GM18870 (cell line): ENCODE results near the gene CCL18.
"Not testable (repeated sequence)": the region's sequence is repeated elsewhere in the genome, so short reads cannot be mapped to it uniquely, and the experiment has no call there.

ENCODE experiments used
- ATAC-seq: cut with Tn5 transposase; IDR thresholded peaks from one replicate; pipeline ENCODE4 v1.9.1; 2021; ENCODE audit warnings: moderate library complexity; ENCODE audit not compliant: unreplicated experiment

The CCL18 gene

DNA sequence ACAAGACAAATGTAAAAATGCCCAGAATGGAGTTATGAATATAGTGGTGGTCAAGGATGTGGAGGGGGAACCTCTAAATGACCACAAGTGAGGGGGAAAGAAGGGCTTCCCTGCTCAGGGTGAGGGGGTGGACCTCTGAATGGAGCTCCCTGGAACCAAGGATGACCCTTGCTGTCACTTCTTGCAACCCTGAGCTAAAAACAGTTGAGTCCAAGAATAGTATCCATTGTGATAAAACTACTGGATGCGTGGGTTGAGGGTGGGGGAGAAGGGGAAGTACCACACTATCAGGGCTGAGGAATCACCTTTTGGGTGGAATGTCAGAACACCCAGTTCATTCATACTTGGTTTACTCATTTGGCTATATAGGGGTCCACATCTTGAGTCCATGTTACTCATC lies 34.9 kb downstream of the CCL18 start:
- ATAC-seq = not testable (repeated sequence)

DNA sequence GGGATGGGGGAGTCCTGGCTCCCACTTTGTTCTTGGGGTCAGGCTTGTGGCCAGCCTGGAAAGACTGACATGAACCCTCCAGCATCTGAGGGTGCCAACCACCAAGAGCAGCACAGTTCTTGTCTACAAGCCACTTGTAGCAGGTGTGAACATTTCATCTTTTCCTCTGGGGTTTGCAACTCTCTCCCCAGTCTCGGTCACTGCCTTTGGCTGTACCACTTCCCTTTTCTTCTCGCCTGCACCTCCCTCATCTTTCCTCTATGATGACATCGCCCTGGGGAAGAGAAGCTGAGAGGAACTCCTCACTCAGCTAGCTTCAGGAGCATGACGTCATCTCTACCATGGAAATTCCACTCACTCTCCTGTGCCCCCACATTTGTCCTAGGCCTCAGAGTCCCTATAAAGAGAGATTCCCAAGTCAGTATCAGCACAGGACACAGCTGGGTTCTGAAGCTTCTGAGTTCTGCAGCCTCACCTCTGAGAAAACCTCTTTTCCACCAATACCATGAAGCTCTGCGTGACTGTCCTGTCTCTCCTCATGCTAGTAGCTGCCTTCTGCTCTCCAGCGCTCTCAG lies 39.4 kb downstream of the CCL18 start, which contains the start of gene CCL4:
Gene CCL4, plus strand, starts transcription at position 427 of the 575 bp plus-strand sequence. Its CDS starts 79 bp downstream, at position 506.
- ATAC-seq = peak; percentile 69

DNA sequence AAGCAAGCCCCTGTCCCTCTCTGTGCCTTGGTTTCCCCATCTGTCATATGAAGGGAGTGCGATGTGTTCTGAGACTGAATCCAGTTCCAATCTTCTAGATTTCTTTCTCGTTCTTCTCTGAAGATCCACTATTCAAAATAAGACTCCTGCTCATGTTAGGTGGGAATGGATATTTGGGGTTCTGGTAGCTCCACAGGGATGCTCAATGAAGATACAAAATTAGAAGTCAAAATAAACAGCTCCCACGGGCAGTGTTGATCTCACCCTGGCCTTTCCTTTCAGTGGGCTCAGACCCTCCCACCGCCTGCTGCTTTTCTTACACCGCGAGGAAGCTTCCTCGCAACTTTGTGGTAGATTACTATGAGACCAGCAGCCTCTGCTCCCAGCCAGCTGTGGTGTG lies 40.2 kb downstream of the CCL18 start:
- not testable (repeated sequence) for ATAC-seq

DNA sequence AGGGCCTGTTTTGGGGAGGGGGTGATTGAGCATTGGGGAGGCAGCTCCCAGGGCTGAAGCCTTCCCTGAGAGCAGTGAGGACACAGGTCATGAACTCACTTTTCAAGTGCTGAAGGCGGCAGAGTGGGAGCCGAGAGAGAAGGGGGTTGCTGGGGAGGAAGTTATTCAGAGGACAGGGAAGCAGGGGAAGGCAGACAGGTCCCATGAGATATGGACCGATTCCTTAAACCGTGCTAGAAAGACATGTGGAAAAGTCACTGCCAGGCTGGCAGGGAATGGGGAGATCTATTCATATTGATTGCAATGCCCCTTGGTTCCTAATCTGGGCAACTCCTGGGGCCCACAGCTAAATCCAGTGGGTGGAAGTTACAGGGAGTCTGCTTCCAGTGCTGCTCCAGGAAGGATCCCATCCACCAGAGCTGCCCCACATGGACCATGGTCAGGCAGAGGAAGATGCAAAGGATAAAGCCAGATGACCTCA lies 40.7 kb downstream of the CCL18 start:
- ATAC-seq = no peak

DNA sequence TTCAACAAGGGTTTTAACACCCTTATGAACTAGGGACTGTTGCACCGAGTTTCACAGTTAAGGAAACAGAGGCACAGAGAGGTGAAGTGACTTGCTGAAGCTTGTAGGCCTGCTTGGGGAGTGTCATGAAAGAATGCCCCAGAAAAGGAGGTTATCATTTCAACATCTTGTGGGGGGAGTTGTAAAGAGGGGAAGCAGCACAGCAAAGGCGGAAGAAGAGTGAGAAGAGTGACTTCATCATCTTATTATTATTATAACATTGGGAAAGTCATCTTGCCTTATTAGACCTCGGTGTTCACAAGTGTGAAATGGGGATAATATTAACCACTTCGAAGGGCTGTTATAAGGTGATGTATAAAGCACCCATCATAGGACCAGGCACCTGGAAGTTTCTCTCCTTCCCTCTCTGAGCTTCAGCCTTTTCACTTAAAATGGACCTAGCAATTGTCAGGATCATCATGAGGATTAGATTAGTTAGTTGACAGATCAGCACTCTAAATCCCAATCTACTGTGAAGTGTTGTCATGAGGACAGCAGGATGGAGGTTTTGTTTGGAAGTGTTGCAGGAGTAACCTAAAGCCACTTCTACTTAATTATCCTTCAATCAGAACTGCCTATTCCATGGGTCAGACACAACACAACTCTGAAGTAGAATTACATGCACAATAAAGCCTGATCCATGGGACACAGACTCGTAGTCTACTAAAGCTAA lies 41.9 kb downstream of the CCL18 start:
- no peak for ATAC-seq

DNA sequence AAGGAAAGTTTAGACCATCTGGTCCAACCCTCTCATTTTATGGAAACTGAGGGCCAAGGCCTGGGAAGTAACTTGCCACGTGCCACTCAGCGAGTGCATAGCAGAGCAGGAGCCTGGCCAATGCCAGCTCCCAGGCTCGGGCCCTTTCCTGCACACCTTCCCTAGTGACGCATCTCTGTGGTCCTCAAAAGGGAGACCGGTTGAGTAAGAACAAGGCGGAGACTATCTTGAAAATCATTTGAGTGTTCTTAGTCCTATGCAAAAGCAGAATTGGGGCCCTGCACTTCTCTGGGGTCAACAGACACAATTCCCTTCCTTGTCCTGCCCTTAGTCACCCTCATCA lies 42.4 kb downstream of the CCL18 start:
- ATAC-seq = no peak

DNA sequence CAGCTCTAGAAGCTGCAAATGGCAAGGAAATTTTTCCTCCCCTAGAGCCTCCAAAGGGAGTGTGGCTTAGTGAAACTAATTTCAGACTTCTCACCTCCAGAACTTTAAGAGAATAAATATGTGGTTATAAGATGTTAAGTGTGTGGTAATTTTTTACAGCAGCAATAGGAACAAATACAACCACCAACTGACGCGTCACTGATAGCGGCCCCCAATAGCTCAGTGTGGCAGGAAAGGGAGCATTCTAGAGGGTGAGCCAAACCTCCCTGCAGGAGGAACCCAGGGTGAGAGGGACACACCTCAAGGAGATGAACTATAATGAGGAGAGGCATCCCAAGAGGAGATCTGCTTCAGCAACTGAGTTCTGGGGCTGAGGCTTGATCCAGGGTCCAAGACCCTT lies 43.6 kb downstream of the CCL18 start:
- ATAC-seq = no peak

DNA sequence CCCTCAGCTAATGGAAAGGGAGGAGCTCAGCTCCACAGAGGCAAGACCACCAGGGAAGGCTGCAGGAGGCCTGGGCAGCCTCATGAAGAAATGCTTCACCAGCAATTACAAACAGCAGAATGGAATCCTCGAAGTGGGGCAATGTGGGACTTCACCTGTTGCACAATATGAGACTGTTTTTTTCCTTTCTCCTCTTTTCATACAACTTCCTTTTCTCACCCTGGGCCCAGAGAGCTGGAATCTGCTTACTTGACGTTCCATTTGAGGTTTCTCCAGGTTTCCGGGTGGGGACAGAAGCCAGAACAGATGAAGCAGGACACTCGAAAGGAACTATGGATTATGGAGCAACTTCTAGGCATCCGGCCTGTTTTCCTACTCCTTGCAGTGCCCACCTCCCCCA lies 44.2 kb downstream of the CCL18 start:
- ATAC-seq = not testable (repeated sequence)

DNA sequence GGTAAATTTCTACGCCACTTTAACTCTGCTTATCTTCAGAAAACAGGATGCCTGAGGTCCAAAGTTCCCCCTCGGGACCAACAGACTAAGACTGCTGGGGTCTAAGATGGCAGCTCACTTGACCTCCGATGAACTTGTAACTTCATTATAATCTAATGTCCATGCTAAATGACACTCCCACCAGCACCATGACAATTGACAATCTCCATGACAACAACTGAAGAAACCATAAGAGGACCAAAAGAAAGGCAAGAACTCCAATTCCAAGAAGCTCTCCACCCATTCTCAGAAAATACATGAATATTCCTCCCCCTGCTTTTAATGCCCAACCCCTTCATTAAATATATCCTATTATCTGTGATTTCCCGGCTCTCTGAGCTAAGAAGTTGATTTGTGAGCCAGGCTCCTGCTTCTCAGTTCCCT lies 47.0 kb downstream of the CCL18 start:
- no peak for ATAC-seq

DNA sequence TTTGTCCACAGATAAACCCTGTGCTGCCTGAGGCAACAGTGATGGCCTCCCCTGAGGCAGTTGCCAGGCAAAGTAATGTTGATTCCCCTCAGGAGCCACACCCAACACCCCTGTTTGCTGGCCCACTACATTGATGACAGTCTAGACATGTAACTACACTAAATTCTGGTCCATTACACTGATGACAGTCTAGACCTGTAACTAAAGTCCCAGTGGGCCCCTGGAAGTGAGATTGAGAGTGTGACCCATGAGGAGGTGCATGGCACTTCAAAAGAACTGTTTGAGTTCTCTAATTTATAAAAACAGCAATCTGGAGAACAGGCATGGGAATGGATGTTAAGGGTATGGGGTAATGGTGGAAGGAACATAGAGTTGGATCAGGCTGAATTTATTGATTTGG lies 48.5 kb downstream of the CCL18 start:
- no peak for ATAC-seq

DNA sequence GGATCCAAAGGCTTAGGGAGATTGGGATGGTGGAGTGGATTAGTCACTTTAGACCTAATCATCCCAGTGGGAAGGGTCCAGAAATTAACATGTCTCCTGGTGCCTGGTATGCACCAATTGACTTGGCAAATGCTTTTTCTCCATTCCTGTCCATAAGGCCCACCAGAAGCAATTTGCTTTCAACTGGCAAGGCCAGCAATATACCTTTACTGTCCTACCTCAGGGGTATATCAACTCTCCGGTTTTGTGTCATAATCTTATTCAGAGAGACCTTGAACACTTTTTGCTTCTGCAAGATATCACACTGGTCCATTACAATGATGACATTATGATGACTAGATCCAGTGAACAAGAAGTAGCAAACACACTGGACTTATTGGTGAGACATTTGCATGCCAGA lies 49.1 kb downstream of the CCL18 start:
- not testable (repeated sequence) for ATAC-seq

DNA sequence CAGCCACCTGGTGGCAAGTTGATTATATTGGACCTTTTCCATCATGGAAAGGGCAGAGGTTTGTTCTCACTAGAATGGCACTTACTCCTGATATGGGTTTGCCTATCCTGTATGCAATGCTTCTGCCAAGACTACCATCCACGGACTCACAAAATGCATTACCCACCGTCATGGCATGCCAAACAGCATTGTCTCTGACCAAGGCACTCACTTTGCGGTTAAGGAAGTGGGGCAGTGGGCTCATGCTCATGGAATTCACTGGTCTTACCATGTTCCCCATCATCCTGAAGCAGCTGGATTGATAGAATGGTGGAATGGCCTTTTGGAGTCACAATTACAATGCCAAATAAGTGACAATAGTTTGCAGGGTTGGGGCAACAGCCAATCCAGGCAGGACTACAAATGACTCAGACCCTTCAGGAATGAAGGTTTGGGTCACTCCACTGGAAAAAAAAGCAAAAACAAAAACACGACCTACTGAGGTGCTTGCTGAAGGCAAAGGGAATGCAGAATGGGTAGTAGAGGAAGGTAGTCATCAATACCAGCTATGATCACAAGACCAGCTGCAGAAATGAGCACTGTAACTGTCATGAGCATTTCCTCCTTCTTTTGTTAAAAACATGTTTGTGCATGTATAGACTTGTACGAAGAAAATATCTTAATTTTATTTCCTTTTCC lies 51.0 kb downstream of the CCL18 start:
- ATAC-seq = not testable (repeated sequence)

DNA sequence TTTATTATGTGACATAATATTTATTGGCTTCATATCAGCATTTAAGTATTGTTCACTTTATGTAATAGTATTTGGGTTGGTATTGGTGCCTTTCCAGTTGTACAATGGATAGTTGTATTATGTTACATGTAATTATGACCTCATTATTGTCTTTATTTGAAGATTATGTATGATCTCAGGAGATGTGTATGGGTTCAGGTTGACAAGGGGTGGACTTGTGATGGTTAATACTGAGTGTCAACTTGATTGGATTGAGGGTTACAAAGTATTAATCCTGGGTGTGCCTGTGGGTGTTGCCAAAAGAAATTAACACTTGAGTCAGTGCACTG lies 51.5 kb downstream of the CCL18 start:
- not testable (repeated sequence) for ATAC-seq

DNA sequence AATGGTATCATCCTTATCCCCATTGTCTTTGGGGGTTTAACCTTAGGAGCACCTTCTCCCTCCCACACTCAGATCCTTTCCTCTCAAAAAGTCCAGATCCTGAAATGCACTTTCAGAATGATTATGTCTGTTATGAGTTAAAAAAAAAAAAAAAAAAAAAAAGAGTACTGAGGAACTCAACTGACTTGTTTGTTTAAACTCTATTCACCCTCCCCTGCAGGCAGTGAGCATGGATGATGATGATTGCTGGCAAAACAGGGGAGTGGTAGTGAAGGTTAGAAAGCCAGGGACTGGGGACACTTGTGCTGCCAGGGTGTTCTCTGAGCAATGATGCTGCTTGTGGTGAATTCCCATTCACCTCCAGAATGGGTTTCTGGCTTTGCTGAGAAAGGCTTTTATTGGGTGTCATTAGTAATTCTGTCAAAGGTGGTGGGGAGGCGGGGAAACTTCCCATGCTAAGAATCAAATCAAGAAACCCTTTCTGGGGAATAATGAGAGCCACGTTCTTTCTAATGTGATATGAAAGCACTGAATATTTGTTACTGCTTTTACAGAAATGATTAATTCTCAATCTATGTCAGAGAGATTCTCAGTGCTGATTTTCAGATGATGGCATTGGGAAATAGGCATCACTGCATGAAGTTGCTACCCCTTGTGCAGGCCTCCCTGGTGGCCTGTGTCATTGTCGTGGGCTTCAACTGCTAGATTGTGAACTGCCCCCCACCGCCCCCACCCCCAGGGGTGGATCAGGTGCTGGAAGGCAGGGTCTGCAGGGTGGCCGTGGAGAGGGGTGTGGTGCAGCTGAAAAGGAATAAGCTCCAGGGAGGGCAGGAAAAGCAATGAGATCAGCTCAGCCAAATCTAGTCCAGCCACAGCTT lies 53.7 kb downstream of the CCL18 start:
- no peak for ATAC-seq

DNA sequence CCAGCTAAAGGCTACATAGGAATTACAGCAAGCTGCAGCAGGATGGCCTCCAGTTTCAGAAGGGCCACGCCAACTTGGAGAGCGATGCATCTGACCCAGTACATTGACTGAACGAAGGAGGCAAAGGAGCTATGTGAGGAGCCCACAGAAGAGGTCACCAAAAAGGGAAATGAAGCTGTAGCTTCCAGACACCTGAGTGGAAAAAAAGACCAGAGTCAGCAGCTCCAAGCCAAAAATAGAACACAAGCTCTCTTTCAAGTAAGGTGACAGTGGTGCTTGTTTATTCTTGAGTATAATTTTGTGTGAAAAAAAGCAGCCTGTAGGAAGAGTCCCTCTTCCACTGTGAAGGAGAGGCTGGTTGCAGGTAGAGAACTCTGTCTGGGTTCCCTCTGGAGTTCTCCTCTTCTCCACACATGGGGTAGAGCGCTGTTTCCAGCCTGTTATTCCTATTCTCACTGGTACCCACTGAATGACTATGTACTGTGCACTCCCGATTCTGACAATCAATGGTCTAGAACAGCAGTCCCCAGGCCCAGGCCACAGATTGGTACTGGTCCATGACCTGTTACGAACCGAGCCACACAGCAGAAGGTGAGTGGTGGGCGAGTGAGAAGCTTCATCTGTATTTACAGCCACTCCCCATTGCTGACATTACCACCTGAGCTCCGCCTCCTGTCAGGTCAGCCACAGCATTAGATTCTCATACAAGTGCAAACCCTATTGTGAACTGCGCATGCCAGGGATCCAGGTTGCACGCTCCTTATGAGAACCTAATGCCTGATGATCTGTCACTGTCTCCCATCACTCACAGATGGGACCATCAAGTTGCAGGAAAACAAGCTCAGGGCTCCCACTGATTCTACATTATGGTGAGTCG lies 54.6 kb downstream of the CCL18 start:
- no peak for ATAC-seq

DNA sequence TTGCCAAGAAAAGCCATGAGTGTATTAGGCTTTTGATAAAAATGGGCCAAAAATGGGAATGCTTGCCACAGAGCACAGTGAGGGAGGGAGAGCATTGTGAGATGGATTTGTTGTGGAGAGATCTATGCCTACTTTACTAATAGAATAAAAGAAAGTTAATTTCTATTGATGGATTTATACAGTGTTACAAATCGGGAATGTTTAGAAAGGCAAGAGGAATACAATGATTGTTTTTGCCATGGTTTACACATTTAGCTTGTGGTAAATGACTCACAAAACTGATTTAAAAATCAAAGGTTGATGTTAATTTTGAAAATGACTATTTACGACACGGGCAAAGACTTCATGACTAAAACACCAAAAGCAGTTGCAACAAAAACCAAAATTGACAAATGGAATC lies 56.1 kb downstream of the CCL18 start:
- no peak for ATAC-seq

DNA sequence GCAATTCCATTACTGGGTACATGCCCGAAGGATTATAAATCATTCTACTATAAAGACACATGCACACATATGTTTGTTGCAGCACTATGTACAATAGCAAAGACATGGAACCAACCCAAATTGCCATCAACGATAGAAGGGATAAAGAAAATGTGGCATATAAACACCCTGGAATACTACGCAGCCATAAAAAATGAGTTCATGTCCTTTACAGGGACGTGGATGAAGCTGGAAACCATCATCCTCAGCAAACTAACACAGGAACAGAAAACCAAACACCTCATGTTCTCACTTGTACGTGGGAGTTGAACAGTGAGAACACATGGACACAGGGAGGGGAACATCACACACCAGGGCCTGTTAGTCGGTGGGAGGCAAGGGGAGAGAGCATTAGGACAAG lies 57.0 kb downstream of the CCL18 start:
- ATAC-seq = not testable (repeated sequence)
